HepG2 (cell line): ENCODE results near the gene PDGFB. TPM values are rescaled to one million over a fixed set of nuclear protein-coding genes. Genes with fewer than 3 reads are reported as not detected.

ENCODE experiments used
- ASH2L ChIP-seq: fragments of 300-600, 200-600 bp; sonication (generic); IDR thresholded peaks from 2 replicates; pipeline ENCODE4 v1.7.0; 2017; ENCODE audit warnings: low read depth, mild to moderate bottlenecking, moderate library complexity, mixed read lengths, low read length; ENCODE audit not compliant: insufficient read length
- JARID2 ChIP-seq: sonication (generic); formaldehyde crosslinking; IDR thresholded peaks from 2 replicates; pipeline ENCODE4 v1.8.1; 2023; ENCODE audit warnings: missing genetic modification reagents, inconsistent platforms; ENCODE audit not compliant: insufficient replicate concordance
- NFYC ChIP-seq: IDR thresholded peaks from 2 replicates; pipeline ENCODE4 v1.6.1; 2016; ENCODE audit warnings: missing genetic modification reagents, missing compliant biosample characterization
- SMAD3 ChIP-seq: sonication (generic); formaldehyde crosslinking; IDR thresholded peaks from 2 replicates; pipeline ENCODE4 v1.4.0; 2020; ENCODE audit warnings: missing genetic modification reagents
- U2AF2 ChIP-seq: fragments of 200-400 bp; formaldehyde crosslinking; IDR thresholded peaks from 2 replicates; pipeline ENCODE4 v1.6.1; 2017; ENCODE audit warnings: low read depth, mild to moderate bottlenecking, low read length
- ZNF781 ChIP-seq: sonication (generic); formaldehyde crosslinking; IDR thresholded peaks from 2 replicates; pipeline ENCODE4 v1.5.1; 2020; ENCODE audit warnings: borderline replicate concordance, mild to moderate bottlenecking, missing genetic modification reagents; ENCODE audit errors: not compliant biosample characterization
- ZNF788 ChIP-seq: sonication (generic); formaldehyde crosslinking; IDR thresholded peaks from 2 replicates; pipeline ENCODE4 v1.5.0; 2020; ENCODE audit warnings: mild to moderate bottlenecking, missing genetic modification reagents, borderline replicate concordance
- polyA plus RNA-seq, 8 experiments: library from polyadenylated mRNA; depleted of rRNA in 3 of 8; stranded (reverse) in 7 of 8; unstranded in 1 of 8; fragments of >200 nt; fragmentation: Illumina TruSeq in 4 of 8; extraction: Trizol in 4 of 8; gene quantifications; 2 replicates each; pipeline versions ENCODE4 v1.2.1 to v1.2.3, GENCODE V29; 2011 to 2016; ENCODE audit warnings: low read depth in 4 of 8, missing spikeins in 1 of 8, mixed read lengths in 1 of 8; ENCODE audit not compliant: insufficient read depth in 1 of 8
- total RNA-seq, 5 experiments: library from RNA; depleted of rRNA; stranded (reverse); fragments of >200 nt; fragmentation: Illumina TruSeq; extraction: Trizol; gene quantifications; 2 replicates each; pipeline ENCODE4 v1.2.3, GENCODE V29; 2016; ENCODE audit warnings: low read depth in 1 of 5
- TF ChIP-seq, protein P1 (sequence below): sonication (generic); formaldehyde crosslinking; IDR thresholded peaks from 2 replicates; pipeline ENCODE4 v1.4.0; 2020; ENCODE audit warnings: missing genetic modification reagents, borderline replicate concordance
- TF ChIP-seq, protein P2 (sequence below): sonication (generic); formaldehyde crosslinking; IDR thresholded peaks from 2 replicates; pipeline ENCODE4 v1.4.0; 2020; ENCODE audit warnings: mild to moderate bottlenecking, low read depth, missing genetic modification reagents
- TF ChIP-seq, protein P3 (sequence below): sonication (generic); formaldehyde crosslinking; IDR thresholded peaks from 2 replicates; pipeline ENCODE4 v1.4.0; 2020; ENCODE audit warnings: mild to moderate bottlenecking, missing genetic modification reagents
- TF ChIP-seq, protein P4 (sequence below), 2 experiments: sonication (generic) in 1 of 2; formaldehyde crosslinking in 1 of 2; IDR thresholded peaks; 2 replicates each; pipeline versions ENCODE4 v1.5.1 to v1.6.1; 2011 to 2020; ENCODE audit warnings: borderline replicate concordance in 1 of 2, low read depth in 1 of 2, low read length in 1 of 2, mild to moderate bottlenecking in 1 of 2, missing genetic modification reagents in 1 of 2, moderate library complexity in 1 of 2

The PDGFB gene
- total and polyA plus RNA-seq, 2 of the 13 experiments (the other 11 are each of a cell fraction or from before 2014, with no cell fraction given), result 1.4 to 10.1 TPM

DNA sequence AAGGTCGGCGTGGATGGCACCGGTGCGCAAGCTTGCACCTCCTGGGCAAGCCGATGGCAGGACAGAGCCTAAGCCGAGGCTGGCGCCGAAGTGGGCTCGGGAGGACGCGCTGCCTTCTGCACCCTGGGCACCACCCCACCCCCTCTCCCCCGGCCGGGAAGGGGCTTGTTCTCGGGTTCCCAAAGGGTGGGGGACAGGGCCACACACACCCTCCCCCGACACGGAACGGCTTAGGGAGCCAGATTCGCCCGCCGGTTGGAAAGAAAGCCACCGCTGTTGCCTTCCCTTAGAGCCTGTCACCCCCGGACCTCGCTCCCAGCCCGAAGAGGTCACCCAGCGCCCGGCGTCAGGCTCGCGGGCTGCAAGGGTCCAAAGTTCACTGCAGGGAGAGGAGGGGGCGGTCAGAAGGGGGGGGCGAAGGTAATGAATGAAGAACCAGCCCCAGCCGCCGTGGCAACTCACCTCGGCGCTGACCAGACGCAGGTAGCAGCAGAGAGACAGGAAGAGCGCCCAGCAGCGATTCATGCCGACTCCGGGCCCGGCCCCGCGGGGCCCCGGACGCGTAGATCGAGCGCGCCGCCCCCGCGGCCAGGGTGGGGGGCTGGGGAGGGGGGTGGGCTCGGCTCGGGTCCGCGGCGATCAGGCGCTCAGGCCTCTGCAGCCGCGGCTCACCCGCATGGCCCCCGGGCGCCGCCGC is 1.2 kb downstream of the PDGFB start (continued):
- TF ChIP-seq, protein P1, sequence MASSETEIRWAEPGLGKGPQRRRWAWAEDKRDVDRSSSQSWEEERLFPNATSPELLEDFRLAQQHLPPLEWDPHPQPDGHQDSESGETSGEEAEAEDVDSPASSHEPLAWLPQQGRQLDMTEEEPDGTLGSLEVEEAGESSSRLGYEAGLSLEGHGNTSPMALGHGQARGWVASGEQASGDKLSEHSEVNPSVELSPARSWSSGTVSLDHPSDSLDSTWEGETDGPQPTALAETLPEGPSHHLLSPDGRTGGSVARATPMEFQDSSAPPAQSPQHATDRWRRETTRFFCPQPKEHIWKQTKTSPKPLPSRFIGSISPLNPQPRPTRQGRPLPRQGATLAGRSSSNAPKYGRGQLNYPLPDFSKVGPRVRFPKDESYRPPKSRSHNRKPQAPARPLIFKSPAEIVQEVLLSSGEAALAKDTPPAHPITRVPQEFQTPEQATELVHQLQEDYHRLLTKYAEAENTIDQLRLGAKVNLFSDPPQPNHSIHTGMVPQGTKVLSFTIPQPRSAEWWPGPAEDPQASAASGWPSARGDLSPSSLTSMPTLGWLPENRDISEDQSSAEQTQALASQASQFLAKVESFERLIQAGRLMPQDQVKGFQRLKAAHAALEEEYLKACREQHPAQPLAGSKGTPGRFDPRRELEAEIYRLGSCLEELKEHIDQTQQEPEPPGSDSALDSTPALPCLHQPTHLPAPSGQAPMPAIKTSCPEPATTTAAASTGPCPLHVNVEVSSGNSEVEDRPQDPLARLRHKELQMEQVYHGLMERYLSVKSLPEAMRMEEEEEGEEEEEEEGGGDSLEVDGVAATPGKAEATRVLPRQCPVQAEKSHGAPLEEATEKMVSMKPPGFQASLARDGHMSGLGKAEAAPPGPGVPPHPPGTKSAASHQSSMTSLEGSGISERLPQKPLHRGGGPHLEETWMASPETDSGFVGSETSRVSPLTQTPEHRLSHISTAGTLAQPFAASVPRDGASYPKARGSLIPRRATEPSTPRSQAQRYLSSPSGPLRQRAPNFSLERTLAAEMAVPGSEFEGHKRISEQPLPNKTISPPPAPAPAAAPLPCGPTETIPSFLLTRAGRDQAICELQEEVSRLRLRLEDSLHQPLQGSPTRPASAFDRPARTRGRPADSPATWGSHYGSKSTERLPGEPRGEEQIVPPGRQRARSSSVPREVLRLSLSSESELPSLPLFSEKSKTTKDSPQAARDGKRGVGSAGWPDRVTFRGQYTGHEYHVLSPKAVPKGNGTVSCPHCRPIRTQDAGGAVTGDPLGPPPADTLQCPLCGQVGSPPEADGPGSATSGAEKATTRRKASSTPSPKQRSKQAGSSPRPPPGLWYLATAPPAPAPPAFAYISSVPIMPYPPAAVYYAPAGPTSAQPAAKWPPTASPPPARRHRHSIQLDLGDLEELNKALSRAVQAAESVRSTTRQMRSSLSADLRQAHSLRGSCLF (CRISPR knock-in tag), result no peak
- TF ChIP-seq ZNF781 (no peak), U2AF2 (no peak), NFYC (CRISPR knock-in tag) (no peak), ZNF788 (CRISPR knock-in tag) (no peak), JARID2 (no peak), ASH2L (peak; percentile 61), SMAD3 (CRISPR knock-in tag) (no peak)
- TF ChIP-seq, protein P2, sequence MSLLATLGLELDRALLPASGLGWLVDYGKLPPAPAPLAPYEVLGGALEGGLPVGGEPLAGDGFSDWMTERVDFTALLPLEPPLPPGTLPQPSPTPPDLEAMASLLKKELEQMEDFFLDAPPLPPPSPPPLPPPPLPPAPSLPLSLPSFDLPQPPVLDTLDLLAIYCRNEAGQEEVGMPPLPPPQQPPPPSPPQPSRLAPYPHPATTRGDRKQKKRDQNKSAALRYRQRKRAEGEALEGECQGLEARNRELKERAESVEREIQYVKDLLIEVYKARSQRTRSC (CRISPR knock-in tag), result no peak
- TF ChIP-seq, protein P3, sequence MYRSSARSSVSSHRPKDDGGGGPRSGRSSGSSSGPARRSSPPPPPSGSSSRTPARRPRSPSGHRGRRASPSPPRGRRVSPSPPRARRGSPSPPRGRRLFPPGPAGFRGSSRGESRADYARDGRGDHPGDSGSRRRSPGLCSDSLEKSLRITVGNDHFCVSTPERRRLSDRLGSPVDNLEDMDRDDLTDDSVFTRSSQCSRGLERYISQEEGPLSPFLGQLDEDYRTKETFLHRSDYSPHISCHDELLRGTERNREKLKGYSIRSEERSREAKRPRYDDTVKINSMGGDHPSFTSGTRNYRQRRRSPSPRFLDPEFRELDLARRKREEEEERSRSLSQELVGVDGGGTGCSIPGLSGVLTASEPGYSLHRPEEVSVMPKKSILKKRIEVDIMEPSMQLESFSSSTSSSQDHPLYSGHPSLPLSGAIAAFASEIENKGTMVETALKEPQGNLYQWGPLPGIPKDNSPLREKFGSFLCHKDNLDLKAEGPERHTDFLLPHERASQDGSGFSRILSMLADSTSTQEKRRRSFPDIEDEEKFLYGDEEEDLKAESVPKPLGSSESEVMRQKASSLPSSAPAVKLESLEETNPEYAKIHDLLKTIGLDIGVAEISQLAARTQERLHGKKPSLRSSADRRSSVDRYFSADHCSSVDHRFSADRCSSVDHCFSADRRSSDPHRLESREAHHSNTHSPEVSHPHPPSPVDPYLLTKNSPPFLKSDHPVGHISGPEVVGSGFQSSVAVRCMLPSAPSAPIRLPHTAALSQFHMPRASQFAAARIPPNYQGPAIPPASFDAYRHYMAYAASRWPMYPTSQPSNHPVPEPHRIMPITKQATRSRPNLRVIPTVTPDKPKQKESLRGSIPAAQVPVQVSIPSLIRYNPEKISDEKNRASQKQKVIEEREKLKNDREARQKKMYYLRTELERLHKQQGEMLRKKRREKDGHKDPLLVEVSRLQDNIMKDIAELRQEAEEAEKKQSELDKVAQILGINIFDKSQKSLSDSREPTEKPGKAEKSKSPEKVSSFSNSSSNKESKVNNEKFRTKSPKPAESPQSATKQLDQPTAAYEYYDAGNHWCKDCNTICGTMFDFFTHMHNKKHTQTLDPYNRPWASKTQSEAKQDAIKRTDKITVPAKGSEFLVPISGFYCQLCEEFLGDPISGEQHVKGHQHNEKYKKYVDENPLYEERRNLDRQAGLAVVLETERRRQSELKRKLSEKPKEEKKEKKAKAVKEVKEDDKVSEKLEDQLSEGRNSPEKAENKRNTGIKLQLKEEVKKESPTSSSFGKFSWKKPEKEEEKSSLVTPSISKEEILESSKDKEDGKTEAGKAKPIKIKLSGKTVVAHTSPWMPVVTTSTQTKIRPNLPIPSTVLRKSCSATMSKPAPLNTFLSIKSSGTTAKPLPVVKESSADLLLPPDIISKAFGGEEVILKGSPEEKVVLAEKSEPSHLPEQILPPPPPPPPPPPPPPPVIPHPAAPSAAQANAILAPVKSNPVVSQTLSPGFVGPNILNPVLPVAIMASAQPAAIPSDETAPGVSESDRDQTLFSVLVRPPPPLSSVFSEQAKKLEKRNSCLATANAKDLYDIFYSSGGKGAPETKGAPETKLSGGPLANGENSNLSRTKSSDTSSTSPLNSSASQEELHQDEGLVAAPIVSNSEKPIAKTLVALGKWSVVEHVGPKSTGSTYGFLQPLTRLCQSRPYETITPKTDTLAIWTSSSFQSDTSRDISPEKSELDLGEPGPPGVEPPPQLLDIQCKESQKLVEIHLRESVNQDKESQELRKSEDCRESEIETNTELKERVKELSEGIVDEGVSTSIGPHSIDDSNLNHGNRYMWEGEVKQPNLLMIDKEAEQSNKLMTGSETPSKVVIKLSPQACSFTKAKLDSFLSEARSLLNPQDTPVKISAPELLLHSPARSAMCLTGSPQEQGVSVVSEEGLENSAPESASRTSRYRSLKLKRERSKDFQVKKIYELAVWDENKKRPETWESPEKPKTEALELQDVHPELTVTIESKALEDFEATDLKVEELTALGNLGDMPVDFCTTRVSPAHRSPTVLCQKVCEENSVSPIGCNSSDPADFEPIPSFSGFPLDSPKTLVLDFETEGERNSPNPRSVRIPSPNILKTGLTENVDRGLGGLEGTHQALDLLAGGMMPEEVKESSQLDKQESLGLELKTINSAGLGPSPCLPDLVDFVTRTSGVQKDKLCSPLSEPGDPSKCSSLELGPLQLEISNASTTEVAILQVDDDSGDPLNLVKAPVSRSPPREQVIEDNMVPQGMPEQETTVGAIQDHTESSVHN, result no peak
- TF ChIP-seq, protein P4, sequence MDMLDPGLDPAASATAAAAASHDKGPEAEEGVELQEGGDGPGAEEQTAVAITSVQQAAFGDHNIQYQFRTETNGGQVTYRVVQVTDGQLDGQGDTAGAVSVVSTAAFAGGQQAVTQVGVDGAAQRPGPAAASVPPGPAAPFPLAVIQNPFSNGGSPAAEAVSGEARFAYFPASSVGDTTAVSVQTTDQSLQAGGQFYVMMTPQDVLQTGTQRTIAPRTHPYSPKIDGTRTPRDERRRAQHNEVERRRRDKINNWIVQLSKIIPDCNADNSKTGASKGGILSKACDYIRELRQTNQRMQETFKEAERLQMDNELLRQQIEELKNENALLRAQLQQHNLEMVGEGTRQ (IDR thresholded peaks at IDR 0.05; ENCODE audit: low read depth, low read length), result no peak
- TF ChIP-seq, protein P4 (CRISPR knock-in tag; IDR thresholded peaks at IDR 0.05; ENCODE audit: borderline replicate concordance), result no peak; the same call in 1 of the 2 replicates
